ENCODE results near the gene CDC42SE2.
"Not testable (repeated sequence)": the region's sequence is repeated elsewhere in the genome, so short reads cannot be mapped to it uniquely, and the experiment has no call there.

CDC42SE2 gene

GRCh38 chr5:131386779-131387178 is 122.9 kb downstream of the CDC42SE2 start:
- H3K4me3 ChIP-seq (ENCODE audit: low read length) = no peak overlapping the region
- TF ChIP-seq ZNF274 (IDR thresholded peaks at IDR 0.05; ENCODE audit: low read depth, low read length) = no peak

- no peak overlapping the region for H3K4me3 ChIP-seq (ENCODE audit: low read length)
- no peak for TF ChIP-seq ZNF274 (IDR thresholded peaks at IDR 0.05; ENCODE audit: low read depth, low read length)
These were observed 123.4 kb downstream of the CDC42SE2 start for GRCh38 chr5:131387255-131387654.

GRCh38 chr5:131389096-131389868 is 125.4 kb downstream of the CDC42SE2 start:
- no peak for TF ChIP-seq ZNF274 (IDR thresholded peaks at IDR 0.05; ENCODE audit: low read depth, low read length)
- H3K4me3 ChIP-seq (ENCODE audit: low read length) = no peak overlapping the region

- no peak for TF ChIP-seq ZNF274 (IDR thresholded peaks at IDR 0.05; ENCODE audit: low read depth, low read length)
- no peak overlapping the region for H3K4me3 ChIP-seq (ENCODE audit: low read length)
These were observed 126.0 kb downstream of the CDC42SE2 start for GRCh38 chr5:131389869-131390265.

- TF ChIP-seq ZNF274 (IDR thresholded peaks at IDR 0.05; ENCODE audit: low read depth, low read length) = no peak
- no peak overlapping the region for H3K4me3 ChIP-seq (ENCODE audit: low read length)
These were observed 128.7 kb downstream of the CDC42SE2 start for GRCh38 chr5:131392466-131393095.

- no peak overlapping the region for H3K4me3 ChIP-seq (ENCODE audit: low read length)
- TF ChIP-seq ZNF274 (IDR thresholded peaks at IDR 0.05; ENCODE audit: low read depth, low read length) = no peak
These were observed 129.7 kb downstream of the CDC42SE2 start for GRCh38 chr5:131393498-131393968.

GRCh38 chr5:131394128-131394527 is 130.3 kb downstream of the CDC42SE2 start:
- no peak for TF ChIP-seq ZNF274 (IDR thresholded peaks at IDR 0.05; ENCODE audit: low read depth, low read length)
- no peak overlapping the region for H3K4me3 ChIP-seq (ENCODE audit: low read length)

GRCh38 chr5:131396015-131396414 is 132.2 kb downstream of the CDC42SE2 start:
- H3K4me3 ChIP-seq (ENCODE audit: low read length) = no peak overlapping the region; the same call in 1 of the 2 replicates
- no peak for TF ChIP-seq ZNF274 (IDR thresholded peaks at IDR 0.05; ENCODE audit: low read depth, low read length)

- no peak for TF ChIP-seq ZNF274 (IDR thresholded peaks at IDR 0.05; ENCODE audit: low read depth, low read length)
- no peak overlapping the region; the same call in 1 of the 2 replicates for H3K4me3 ChIP-seq (ENCODE audit: low read length)
These were observed 132.9 kb downstream of the CDC42SE2 start for GRCh38 chr5:131396630-131397273.

- H3K4me3 ChIP-seq (ENCODE audit: low read length) = not testable (repeated sequence)
These were observed 135.2 kb downstream of the CDC42SE2 start for GRCh38 chr5:131399007-131399406.

- no peak overlapping the region for H3K4me3 ChIP-seq (ENCODE audit: low read length)
- TF ChIP-seq ZNF274 (IDR thresholded peaks at IDR 0.05; ENCODE audit: low read depth, low read length) = no peak
These were observed 136.7 kb downstream of the CDC42SE2 start for GRCh38 chr5:131400585-131400984.

- TF ChIP-seq ZNF274 (IDR thresholded peaks at IDR 0.05; ENCODE audit: low read depth, low read length) = no peak
- H3K4me3 ChIP-seq (ENCODE audit: low read length) = no peak overlapping the region
These were observed 141.8 kb downstream of the CDC42SE2 start for GRCh38 chr5:131405674-131406073.

- H3K4me3 ChIP-seq (ENCODE audit: low read length) = no peak overlapping the region
- no peak for TF ChIP-seq ZNF274 (IDR thresholded peaks at IDR 0.05; ENCODE audit: low read depth, low read length)
These were observed 142.2 kb downstream of the CDC42SE2 start for GRCh38 chr5:131406076-131406475.

- no peak overlapping the region for H3K4me3 ChIP-seq (ENCODE audit: low read length)
- TF ChIP-seq ZNF274 (IDR thresholded peaks at IDR 0.05; ENCODE audit: low read depth, low read length) = no peak
These were observed 143.3 kb downstream of the CDC42SE2 start for GRCh38 chr5:131406975-131407638.

Measured in GM08714 (cell line).